ENCODE results near the gene MATK. TPM values are rescaled to one million over a fixed set of nuclear protein-coding genes. Genes with fewer than 3 reads are reported as not detected.

MATK gene
- total and polyA plus RNA-seq, 5 donors: 0.36 to 1.8 (median 0.85) TPM

DNA sequence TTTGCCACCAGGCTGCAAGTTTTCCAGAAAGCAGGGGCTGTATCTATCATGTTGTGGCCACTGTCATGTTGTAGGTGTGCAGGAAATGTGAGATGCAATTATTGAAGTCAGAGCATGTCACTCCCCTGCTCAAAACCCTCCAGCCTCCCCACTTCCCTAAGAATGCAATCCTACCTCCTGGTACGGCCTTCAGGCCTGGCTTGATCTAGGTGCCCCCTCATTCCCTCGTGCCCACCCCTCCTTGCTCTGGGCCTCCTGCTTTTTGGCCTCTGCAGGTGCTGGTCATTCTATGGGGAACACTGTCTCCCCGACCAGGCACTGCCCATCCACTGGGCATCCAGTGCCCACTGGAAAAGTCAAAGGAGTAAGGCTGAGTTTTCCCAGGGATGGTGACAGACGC is 28.5 kb upstream of the MATK start:
- WGBS: 94% methylated on average over 4 of the region's 4 CpGs
- Histone ChIP-seq H3K9me3 (ENCODE audit: control insufficient read depth, low read length) (no peaks in the 10 kb centered on the region), H3K4me3 (ENCODE audit: low read length) (no peak overlapping the region), H3K4me1 (ENCODE audit: control insufficient read depth, insufficient read depth, low read length) (peaks cover 4% of the 10 kb centered on the region), H3K27me3 (ENCODE audit: control insufficient read depth, insufficient read depth) (no peaks in the 10 kb centered on the region), H3K27ac (ENCODE audit: low read length) (no peak overlapping the region)
- DNase-seq (no peak), ATAC-seq (no peak)
- intact Hi-C loops (cut with DNase I): no loop called here

DNA sequence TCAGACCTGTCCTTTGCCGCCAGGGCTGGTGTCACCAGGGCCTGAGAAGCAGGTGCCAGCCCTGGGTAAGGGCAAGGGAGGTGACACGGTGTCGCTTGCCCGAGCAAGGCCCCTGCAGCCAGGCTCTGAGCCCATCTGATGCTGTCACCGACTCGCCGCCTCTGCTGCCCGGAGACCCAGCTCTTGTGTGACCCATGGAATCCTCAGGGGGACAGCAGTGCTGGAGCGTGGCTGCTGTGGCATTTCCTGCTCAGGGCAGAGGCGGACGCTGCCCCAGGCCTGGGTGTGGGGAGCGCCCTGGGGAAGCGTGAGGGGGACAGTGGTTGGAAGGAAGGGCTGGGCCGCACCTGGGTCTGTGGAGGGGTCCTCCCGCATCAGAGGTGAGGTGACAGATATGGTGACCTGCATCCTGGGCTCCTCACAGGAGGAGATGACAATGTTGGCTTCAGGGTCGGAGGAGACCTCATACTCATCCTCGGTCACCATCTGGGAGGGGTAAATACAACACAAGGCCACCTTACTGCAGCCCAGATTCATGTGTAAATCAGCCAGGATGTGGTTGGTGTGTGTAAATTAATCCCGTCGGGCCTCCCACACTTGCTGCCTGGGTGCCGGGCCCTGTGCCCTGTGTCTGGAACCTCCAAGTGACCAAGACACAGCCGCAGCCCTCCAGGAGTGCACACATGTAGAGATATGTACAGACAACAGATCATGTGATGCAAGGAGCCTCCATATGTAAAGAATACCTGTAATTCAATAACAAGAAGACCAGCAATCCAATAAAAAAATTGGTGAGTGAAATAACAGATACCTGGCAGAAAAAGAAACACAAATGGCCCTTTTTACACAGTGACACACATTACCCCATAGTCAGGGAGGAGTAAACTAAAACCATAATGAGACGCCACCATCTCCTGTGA is 27.6 kb upstream of the MATK start:
- H3K27me3 ChIP-seq (ENCODE audit: control insufficient read depth, insufficient read depth): no peaks in the 10 kb centered on the region
- ATAC-seq (no peak), DNase-seq (peak in 1 of 3 donors; percentile 35)
- 58% methylated on average over 22 of the region's 22 CpGs for WGBS
- peaks cover 4% of the 10 kb centered on the region for H3K4me1 ChIP-seq (ENCODE audit: control insufficient read depth, insufficient read depth, low read length)
- no peaks in the 10 kb centered on the region for H3K9me3 ChIP-seq (ENCODE audit: control insufficient read depth, low read length)
- no peak overlapping the region for H3K27ac ChIP-seq (ENCODE audit: low read length)
- intact Hi-C loops (cut with DNase I): no loop called here
- no peak overlapping the region for H3K4me3 ChIP-seq (ENCODE audit: low read length)

DNA sequence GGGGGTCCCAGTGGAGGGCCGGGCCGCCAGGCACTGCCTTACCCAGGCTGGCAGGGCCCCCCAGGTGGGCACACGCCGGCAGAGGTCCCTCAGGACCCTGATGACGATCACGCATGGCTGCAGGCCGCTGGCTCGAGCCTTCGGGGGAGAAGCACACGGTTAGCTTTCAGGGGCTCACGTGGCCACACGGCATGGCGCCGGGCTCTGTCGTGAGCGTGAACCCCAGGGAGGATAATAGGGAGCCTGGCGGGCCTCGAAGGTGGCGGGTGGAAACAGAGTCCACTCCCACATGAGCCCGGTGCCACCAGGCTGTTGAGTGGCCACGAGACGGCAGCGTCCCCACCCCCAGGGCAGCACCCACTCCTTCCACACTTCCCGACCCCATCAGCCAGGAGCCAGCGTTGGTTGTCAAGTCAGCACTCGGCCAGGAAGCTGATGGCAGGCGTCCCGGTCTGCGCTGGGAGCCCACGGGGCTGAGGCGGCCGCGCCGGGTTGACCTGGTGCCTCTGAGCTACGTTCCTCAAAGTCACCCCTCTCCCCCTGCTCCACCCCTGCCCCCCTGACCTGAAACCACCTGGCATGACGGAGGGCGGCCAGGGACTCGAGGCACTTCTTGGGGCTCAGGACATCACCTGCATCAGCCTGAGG is 24.7 kb upstream of the MATK start:
- Histone ChIP-seq H3K27ac (ENCODE audit: low read length) (no peak overlapping the region), H3K27me3 (ENCODE audit: control insufficient read depth, insufficient read depth) (no peaks in the 10 kb centered on the region), H3K4me3 (ENCODE audit: low read length) (no peak overlapping the region), H3K9me3 (ENCODE audit: control insufficient read depth, low read length) (no peaks in the 10 kb centered on the region), H3K4me1 (ENCODE audit: control insufficient read depth, insufficient read depth, low read length) (peaks cover 4% of the 10 kb centered on the region)
- intact Hi-C loops (cut with DNase I): no loop called here
- DNase-seq: peak in 1 of 3 donors; percentile 65
- no peak for ATAC-seq
- WGBS: 72% methylated on average over 38 of the region's 38 CpGs

DNA sequence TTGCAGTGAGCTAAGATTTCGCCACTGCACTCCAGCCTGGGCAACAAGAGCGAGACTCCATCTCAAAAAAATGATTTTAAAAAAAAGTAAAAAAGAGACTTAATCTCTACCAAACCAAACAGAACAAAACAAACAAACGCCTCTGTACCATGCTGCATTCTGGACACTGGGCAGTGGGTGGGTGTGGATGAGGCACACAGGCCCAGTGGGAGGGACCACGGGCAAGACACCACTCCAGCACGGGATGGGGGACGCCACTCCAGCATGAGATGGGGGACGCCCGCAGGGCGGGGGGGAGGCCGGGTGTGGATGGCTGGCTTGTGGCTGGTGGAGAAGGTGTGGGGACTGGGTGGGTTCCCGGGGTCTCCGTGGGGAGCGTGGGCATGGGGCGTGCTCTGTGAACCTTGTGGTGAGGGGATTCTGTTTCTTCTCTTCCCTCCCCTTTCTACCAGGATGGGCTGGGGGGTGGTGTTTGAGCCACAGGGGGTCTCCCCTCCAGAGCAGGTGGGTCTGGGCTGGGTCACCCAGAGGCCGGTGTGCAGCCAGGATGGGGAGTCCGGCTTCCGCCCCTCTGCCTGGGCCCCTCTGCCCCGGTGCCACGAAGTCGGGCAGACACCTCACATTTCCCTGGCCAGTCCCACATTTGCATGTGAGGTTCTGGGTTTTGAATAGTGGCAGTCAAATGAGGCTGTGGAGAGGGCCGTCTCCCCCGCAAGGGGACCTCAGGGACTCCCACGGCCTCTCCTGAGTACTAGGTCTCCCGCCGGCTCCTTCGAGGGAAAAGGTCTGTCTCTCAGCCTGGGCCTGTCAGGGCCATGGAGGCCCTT is 23.9 kb upstream of the MATK start:
- Histone ChIP-seq H3K4me3 (ENCODE audit: low read length) (no peak overlapping the region), H3K9me3 (ENCODE audit: control insufficient read depth, low read length) (no peaks in the 10 kb centered on the region), H3K27ac (ENCODE audit: low read length) (no peak overlapping the region), H3K4me1 (ENCODE audit: control insufficient read depth, insufficient read depth, low read length) (peaks cover 4% of the 10 kb centered on the region), H3K27me3 (ENCODE audit: control insufficient read depth, insufficient read depth) (no peaks in the 10 kb centered on the region)
- 76% methylated on average over 26 of the region's 26 CpGs for WGBS
- ATAC-seq (no peak), DNase-seq (peak in 1 of 3 donors; percentile 38)
- intact Hi-C loops (cut with DNase I): no loop called here

DNA sequence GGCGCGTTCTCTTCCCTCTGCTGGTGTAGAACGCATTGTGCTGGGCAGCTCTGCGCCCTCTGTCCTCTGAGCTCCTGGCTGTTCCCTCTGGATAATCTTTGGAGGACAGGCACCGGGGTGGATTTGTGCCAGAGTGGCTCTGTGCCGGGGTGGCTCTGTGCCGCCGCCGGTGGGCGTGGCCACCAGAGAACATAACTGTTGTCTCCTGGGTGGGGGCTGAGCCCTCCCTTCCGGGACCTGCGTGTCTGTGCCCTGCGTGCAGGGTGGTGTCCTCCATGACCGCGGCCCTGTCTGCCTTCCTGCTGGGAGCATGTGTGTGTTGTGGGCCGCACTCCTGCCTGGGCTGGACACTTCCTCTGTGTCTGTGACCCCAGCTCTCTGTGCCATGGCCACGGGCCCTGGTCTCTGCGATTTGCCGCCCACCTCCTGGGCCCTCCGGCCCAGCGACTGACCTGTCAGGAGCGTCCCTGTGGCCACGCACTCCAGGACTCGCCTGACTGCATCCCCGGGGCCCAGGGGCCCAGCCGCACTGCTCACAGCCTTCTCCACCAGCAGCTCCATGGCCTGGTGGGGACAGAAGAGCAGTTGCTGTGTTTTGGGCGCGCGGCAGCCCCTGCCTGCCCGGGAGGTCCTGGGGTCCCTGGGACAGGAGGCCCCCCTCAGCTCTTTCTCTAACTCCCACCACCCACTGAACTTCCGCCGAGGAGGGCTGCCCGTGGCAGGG is 22.4 kb upstream of the MATK start:
- Histone ChIP-seq H3K4me1 (ENCODE audit: control insufficient read depth, insufficient read depth, low read length) (peaks cover 4% of the 10 kb centered on the region), H3K27ac (ENCODE audit: low read length) (no peak overlapping the region), H3K9me3 (ENCODE audit: control insufficient read depth, low read length) (no peaks in the 10 kb centered on the region), H3K4me3 (ENCODE audit: low read length) (no peak overlapping the region), H3K27me3 (ENCODE audit: control insufficient read depth, insufficient read depth) (no peaks in the 10 kb centered on the region)
- intact Hi-C loops (cut with DNase I): no loop called here
- WGBS: 80% methylated on average over 33 of the region's 33 CpGs
- ATAC-seq: peak in 1 of 2 donors; percentile 10
- peak in 1 of 3 donors; percentile 58 for DNase-seq

DNA sequence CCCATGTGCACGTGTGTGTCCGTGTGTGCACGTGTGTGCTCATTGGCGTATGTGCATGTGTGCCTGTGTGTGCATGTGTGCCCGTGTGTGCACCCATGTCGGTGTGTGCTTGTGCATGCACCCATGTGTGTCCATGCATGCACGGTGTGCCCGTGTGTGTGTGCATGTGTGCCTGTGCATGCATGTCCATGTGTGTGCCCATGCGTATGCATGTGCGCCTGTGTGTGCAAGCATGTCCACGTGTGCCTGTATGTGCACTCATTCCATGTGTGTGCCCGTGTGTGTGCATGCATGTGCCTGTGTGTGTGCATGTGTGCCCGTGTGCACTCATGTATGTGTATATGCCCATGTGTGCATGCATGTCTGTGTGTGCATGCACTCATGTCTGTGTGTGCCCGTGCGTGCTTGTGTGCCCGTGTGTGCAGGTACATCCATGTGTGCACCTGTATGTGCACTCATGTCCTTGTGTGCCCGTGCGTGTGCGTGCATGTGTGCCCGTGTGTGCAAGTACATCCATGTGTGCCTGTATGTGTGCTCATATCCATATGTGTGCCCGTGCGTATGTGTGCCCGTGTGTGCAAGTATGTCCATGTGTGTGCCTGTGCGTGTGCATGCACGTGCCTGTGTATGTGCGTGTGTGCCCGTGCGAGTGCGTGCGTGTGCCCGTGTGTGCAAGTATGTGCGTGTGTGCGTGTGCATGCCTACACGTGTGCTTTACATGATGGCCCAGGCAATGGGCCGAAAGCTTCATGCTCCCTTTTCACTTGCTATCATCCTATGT is 21.6 kb upstream of the MATK start:
- peak in 1 of 3 donors; percentile 18 for DNase-seq
- no peak overlapping the region for H3K27ac ChIP-seq (ENCODE audit: low read length)
- intact Hi-C loops (cut with DNase I): no loop called here
- no peaks in the 10 kb centered on the region for H3K9me3 ChIP-seq (ENCODE audit: control insufficient read depth, low read length)
- no peak for ATAC-seq
- no peak overlapping the region for H3K4me3 ChIP-seq (ENCODE audit: low read length)
- H3K27me3 ChIP-seq (ENCODE audit: control insufficient read depth, insufficient read depth): no peaks in the 10 kb centered on the region
- 96% methylated on average over 35 of the region's 35 CpGs for WGBS
- H3K4me1 ChIP-seq (ENCODE audit: control insufficient read depth, insufficient read depth, low read length): no peaks in the 10 kb centered on the region

DNA sequence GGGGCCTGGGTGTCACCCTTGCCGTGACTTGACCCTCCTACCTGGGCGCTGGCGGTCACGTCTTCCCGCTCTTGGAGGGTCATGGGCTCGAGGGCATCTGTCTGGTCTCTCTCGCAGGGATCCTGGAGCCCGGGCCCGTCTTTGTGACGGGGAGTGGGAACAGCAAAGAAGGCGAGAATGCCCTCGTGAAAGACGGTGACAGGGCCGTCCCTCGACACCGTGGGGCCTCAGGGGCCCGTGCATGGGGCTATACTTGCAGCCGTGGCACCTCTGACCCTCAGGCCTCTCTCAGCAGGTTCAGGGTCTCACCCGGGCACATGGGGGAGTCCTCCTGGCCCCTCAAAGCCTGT is 20.9 kb upstream of the MATK start:
- H3K4me3 ChIP-seq (ENCODE audit: low read length): no peak overlapping the region
- 77% methylated on average over 19 of the region's 19 CpGs for WGBS
- intact Hi-C loops (cut with DNase I): no loop called here
- no peaks in the 10 kb centered on the region for H3K4me1 ChIP-seq (ENCODE audit: control insufficient read depth, insufficient read depth, low read length)
- ATAC-seq (no peak), DNase-seq (peak in 1 of 3 donors; percentile 28)
- H3K9me3 ChIP-seq (ENCODE audit: control insufficient read depth, low read length): no peaks in the 10 kb centered on the region
- H3K27me3 ChIP-seq (ENCODE audit: control insufficient read depth, insufficient read depth): no peaks in the 10 kb centered on the region
- no peak overlapping the region for H3K27ac ChIP-seq (ENCODE audit: low read length)

DNA sequence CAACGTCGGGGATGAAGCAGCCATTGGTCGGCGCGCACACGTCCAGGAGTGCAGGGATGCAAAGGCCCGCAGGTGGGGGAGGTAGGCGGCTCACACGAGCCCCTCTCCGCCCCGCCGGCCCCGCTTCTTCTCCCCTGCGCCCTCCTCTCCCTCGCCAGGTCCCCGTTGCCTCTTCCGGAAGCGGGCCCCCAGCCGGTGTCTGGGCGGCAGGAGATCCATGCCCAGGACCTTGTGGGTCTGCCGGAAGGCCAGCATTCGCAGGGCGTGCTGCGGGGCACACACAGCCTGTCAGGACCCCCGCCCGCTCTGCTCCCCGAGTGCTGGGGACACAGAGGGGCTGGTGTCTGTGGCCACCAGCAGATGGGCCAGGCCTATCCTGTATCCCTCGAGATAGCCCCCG is 19.7 kb upstream of the MATK start:
- no peak for ATAC-seq
- Histone ChIP-seq H3K4me1 (ENCODE audit: control insufficient read depth, insufficient read depth, low read length) (no peaks in the 10 kb centered on the region), H3K9me3 (ENCODE audit: control insufficient read depth, low read length) (no peaks in the 10 kb centered on the region), H3K27ac (ENCODE audit: low read length) (no peak overlapping the region), H3K27me3 (ENCODE audit: control insufficient read depth, insufficient read depth) (no peaks in the 10 kb centered on the region), H3K4me3 (ENCODE audit: low read length) (no peak overlapping the region)
- intact Hi-C loops (cut with DNase I): no loop called here
- WGBS: 89% methylated on average over 29 of the region's 29 CpGs
- peak in 1 of 3 donors; percentile 31 for DNase-seq

DNA sequence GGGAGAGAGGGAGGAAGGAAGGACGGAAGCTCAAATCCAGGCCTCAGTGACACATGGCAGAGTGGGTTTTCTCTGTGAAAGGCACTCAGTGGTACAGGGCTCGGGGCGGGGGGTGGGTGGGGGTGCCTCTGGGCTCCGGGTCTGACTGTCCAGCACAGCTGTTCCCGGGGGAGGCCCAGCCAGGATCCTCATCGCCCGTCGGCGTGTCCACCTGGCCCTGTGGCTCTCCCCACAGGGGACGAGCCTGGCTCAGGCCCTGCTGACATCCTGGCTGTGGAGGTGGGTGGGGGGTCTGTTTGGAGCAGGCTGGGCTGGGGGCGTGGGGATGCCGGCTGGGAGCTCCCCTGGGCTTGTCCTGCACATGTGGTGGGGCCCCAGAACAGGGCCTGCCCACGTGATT is 18.2 kb upstream of the MATK start:
- Histone ChIP-seq H3K9me3 (ENCODE audit: control insufficient read depth, low read length) (no peaks in the 10 kb centered on the region), H3K4me3 (ENCODE audit: low read length) (no peak overlapping the region), H3K27me3 (ENCODE audit: control insufficient read depth, insufficient read depth) (no peaks in the 10 kb centered on the region), H3K27ac (ENCODE audit: low read length) (no peak overlapping the region), H3K4me1 (ENCODE audit: control insufficient read depth, insufficient read depth, low read length) (no peaks in the 10 kb centered on the region)
- peak in 1 of 3 donors; percentile 56 for DNase-seq
- ATAC-seq: no peak
- intact Hi-C loops (cut with DNase I): no loop called here
- WGBS: 71% methylated on average over 13 of the region's 13 CpGs

DNA sequence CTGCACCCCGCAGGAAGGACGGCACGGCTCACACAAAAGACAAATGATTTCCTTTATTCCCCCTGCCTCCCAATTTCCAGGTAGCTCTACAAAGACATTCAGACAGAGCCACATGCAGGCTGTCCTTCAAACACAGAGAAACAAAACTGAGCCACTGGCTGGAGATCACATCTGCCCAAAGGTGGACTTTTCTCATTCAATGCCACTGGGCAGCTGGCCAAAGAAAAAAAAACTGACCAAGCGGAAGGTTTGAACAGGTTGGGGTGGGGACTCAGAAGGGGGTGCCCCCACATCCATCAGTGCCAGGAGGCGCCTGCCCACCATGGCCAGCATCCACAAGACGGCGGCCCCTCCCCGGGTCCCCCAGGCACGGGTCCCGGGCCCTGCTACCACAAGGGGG is 17.8 kb upstream of the MATK start:
- intact Hi-C loops (cut with DNase I): no loop called here
- Histone ChIP-seq H3K4me1 (ENCODE audit: control insufficient read depth, insufficient read depth, low read length) (no peaks in the 10 kb centered on the region), H3K4me3 (ENCODE audit: low read length) (no peak overlapping the region), H3K9me3 (ENCODE audit: control insufficient read depth, low read length) (no peaks in the 10 kb centered on the region), H3K27ac (ENCODE audit: low read length) (no peak overlapping the region), H3K27me3 (ENCODE audit: control insufficient read depth, insufficient read depth) (no peaks in the 10 kb centered on the region)
- WGBS: 77% methylated on average over 10 of the region's 10 CpGs
- ATAC-seq (no peak), DNase-seq (peak in 1 of 3 donors; percentile 46)

Data from right cardiac atrium (tissue), 5 donors.